ENCODE results near the gene LCN1.
"Not testable (repeated sequence)": the region's sequence is repeated elsewhere in the genome, so short reads cannot be mapped to it uniquely, and the experiment has no call there.

The LCN1 gene

GRCh38 chr9:135528842-135529435 is 7.7 kb downstream of the LCN1 start:
- H3K4me2 ChIP-seq (ENCODE audit: low read length); H3K4me1 ChIP-seq (ENCODE audit: control insufficient read depth, insufficient read depth, low read length); H3K4me3 ChIP-seq (ENCODE audit: low read length); H3K9ac ChIP-seq (ENCODE audit: low read depth, low read length); H3K27me3 ChIP-seq (ENCODE audit: control insufficient read depth, insufficient read depth, low read length); H3K36me3 ChIP-seq (ENCODE audit: insufficient read depth, low read length); H3K9me3 ChIP-seq (replicated peaks; ENCODE audit: low read length): not testable (repeated sequence)

- Histone ChIP-seq H3K4me1 (ENCODE audit: control insufficient read depth, insufficient read depth, low read length) (no peaks in the 10 kb centered on the region), H3K9me3 (replicated peaks; ENCODE audit: low read length) (no peaks in the 10 kb centered on the region), H3K4me2 (ENCODE audit: low read length) (no peak overlapping the region), H3K36me3 (ENCODE audit: insufficient read depth, low read length) (no peaks in the 10 kb centered on the region), H3K9ac (ENCODE audit: low read depth, low read length) (no peak overlapping the region), H3K4me3 (ENCODE audit: low read length) (no peak overlapping the region), H3K27me3 (ENCODE audit: control insufficient read depth, insufficient read depth, low read length) (peaks cover 5% of the 10 kb centered on the region)
Measured at GRCh38 chr9:135530146-135530545, 8.9 kb downstream of the LCN1 start.

- no peaks in the 10 kb centered on the region for H3K9me3 ChIP-seq (replicated peaks; ENCODE audit: low read length)
- no peak overlapping the region for H3K9ac ChIP-seq (ENCODE audit: low read depth, low read length)
- H3K4me1 ChIP-seq (ENCODE audit: control insufficient read depth, insufficient read depth, low read length): no peaks in the 10 kb centered on the region
- H3K4me3 ChIP-seq (ENCODE audit: low read length): no peak overlapping the region
- H3K4me2 ChIP-seq (ENCODE audit: low read length): no peak overlapping the region
- H3K27me3 ChIP-seq (ENCODE audit: control insufficient read depth, insufficient read depth, low read length): peaks cover 5% of the 10 kb centered on the region
- no peaks in the 10 kb centered on the region for H3K36me3 ChIP-seq (ENCODE audit: insufficient read depth, low read length)
Measured at GRCh38 chr9:135531096-135531495, 9.9 kb downstream of the LCN1 start.

GRCh38 chr9:135533113-135533512 is 11.9 kb downstream of the LCN1 start:
- H3K4me1 ChIP-seq (ENCODE audit: control insufficient read depth, insufficient read depth, low read length): no peaks in the 10 kb centered on the region
- H3K27me3 ChIP-seq (ENCODE audit: control insufficient read depth, insufficient read depth, low read length): peaks cover 10% of the 10 kb centered on the region
- no peak overlapping the region for H3K9ac ChIP-seq (ENCODE audit: low read depth, low read length)
- no peak overlapping the region for H3K4me3 ChIP-seq (ENCODE audit: low read length)
- no peaks in the 10 kb centered on the region for H3K36me3 ChIP-seq (ENCODE audit: insufficient read depth, low read length)
- no peaks in the 10 kb centered on the region for H3K9me3 ChIP-seq (replicated peaks; ENCODE audit: low read length)
- no peak overlapping the region for H3K4me2 ChIP-seq (ENCODE audit: low read length)

- Histone ChIP-seq H3K4me1 (ENCODE audit: control insufficient read depth, insufficient read depth, low read length) (no peaks in the 10 kb centered on the region), H3K9me3 (replicated peaks; ENCODE audit: low read length) (no peaks in the 10 kb centered on the region), H3K4me2 (ENCODE audit: low read length) (no peak overlapping the region), H3K36me3 (ENCODE audit: insufficient read depth, low read length) (no peaks in the 10 kb centered on the region), H3K9ac (ENCODE audit: low read depth, low read length) (no peak overlapping the region), H3K27me3 (ENCODE audit: control insufficient read depth, insufficient read depth, low read length) (peaks cover 10% of the 10 kb centered on the region), H3K4me3 (ENCODE audit: low read length) (no peak overlapping the region)
Measured at GRCh38 chr9:135533674-135534073, 12.4 kb downstream of the LCN1 start.

GRCh38 chr9:135534192-135534711 is 13.0 kb downstream of the LCN1 start:
- not testable (repeated sequence) for H3K9ac ChIP-seq (ENCODE audit: low read depth, low read length); H3K4me2 ChIP-seq (ENCODE audit: low read length); H3K4me1 ChIP-seq (ENCODE audit: control insufficient read depth, insufficient read depth, low read length); H3K36me3 ChIP-seq (ENCODE audit: insufficient read depth, low read length); H3K9me3 ChIP-seq (replicated peaks; ENCODE audit: low read length); H3K4me3 ChIP-seq (ENCODE audit: low read length)
- peaks cover 15% of the 10 kb centered on the region for H3K27me3 ChIP-seq (ENCODE audit: control insufficient read depth, insufficient read depth, low read length)

GRCh38 chr9:135534826-135535225 is 13.6 kb downstream of the LCN1 start:
- H3K4me1 ChIP-seq (ENCODE audit: control insufficient read depth, insufficient read depth, low read length); H3K36me3 ChIP-seq (ENCODE audit: insufficient read depth, low read length); H3K9me3 ChIP-seq (replicated peaks; ENCODE audit: low read length); H3K4me3 ChIP-seq (ENCODE audit: low read length); H3K4me2 ChIP-seq (ENCODE audit: low read length); H3K9ac ChIP-seq (ENCODE audit: low read depth, low read length): not testable (repeated sequence)
- peaks cover 19% of the 10 kb centered on the region for H3K27me3 ChIP-seq (ENCODE audit: control insufficient read depth, insufficient read depth, low read length)

- H3K9me3 ChIP-seq (replicated peaks; ENCODE audit: low read length); H3K4me3 ChIP-seq (ENCODE audit: low read length); H3K36me3 ChIP-seq (ENCODE audit: insufficient read depth, low read length); H3K4me1 ChIP-seq (ENCODE audit: control insufficient read depth, insufficient read depth, low read length); H3K9ac ChIP-seq (ENCODE audit: low read depth, low read length); H3K4me2 ChIP-seq (ENCODE audit: low read length): not testable (repeated sequence)
- H3K27me3 ChIP-seq (ENCODE audit: control insufficient read depth, insufficient read depth, low read length): peaks cover 19% of the 10 kb centered on the region
Measured at GRCh38 chr9:135535631-135536030, 14.4 kb downstream of the LCN1 start.

- H3K27me3 ChIP-seq (ENCODE audit: control insufficient read depth, insufficient read depth, low read length): peaks cover 19% of the 10 kb centered on the region
- H3K36me3 ChIP-seq (ENCODE audit: insufficient read depth, low read length): no peaks in the 10 kb centered on the region
- H3K9me3 ChIP-seq (replicated peaks; ENCODE audit: low read length): no peaks in the 10 kb centered on the region
- no peaks in the 10 kb centered on the region for H3K4me1 ChIP-seq (ENCODE audit: control insufficient read depth, insufficient read depth, low read length)
- H3K4me3 ChIP-seq (ENCODE audit: low read length): no peak overlapping the region
- no peak overlapping the region for H3K9ac ChIP-seq (ENCODE audit: low read depth, low read length)
- no peak overlapping the region for H3K4me2 ChIP-seq (ENCODE audit: low read length)
Measured at GRCh38 chr9:135536216-135536615, 15.0 kb downstream of the LCN1 start.

- H3K4me2 ChIP-seq (ENCODE audit: low read length); H3K27me3 ChIP-seq (ENCODE audit: control insufficient read depth, insufficient read depth, low read length); H3K36me3 ChIP-seq (ENCODE audit: insufficient read depth, low read length); H3K4me1 ChIP-seq (ENCODE audit: control insufficient read depth, insufficient read depth, low read length); H3K9me3 ChIP-seq (replicated peaks; ENCODE audit: low read length); H3K4me3 ChIP-seq (ENCODE audit: low read length); H3K9ac ChIP-seq (ENCODE audit: low read depth, low read length): not testable (repeated sequence)
Measured at GRCh38 chr9:135543262-135543894, 22.1 kb downstream of the LCN1 start.

- H3K27me3 ChIP-seq (ENCODE audit: control insufficient read depth, insufficient read depth, low read length): no peaks in the 10 kb centered on the region
- no peaks in the 10 kb centered on the region for H3K4me1 ChIP-seq (ENCODE audit: control insufficient read depth, insufficient read depth, low read length)
- no peaks in the 10 kb centered on the region for H3K36me3 ChIP-seq (ENCODE audit: insufficient read depth, low read length)
- H3K4me3 ChIP-seq (ENCODE audit: low read length): no peak overlapping the region
- H3K9me3 ChIP-seq (replicated peaks; ENCODE audit: low read length): no peaks in the 10 kb centered on the region
- no peak overlapping the region for H3K4me2 ChIP-seq (ENCODE audit: low read length)
- H3K9ac ChIP-seq (ENCODE audit: low read depth, low read length): no peak overlapping the region
Measured at GRCh38 chr9:135544981-135545635, 23.9 kb downstream of the LCN1 start.

Measured in skeletal muscle satellite cell (primary cell).